HepG2 (cell line): Measurements from ENCODE around the gene DNAJC18. TPM values are rescaled to one million over a fixed set of nuclear protein-coding genes. Genes with fewer than 3 reads are reported as not detected.

Experiments
- ATAC-seq: fragments of 200-7000 bp; cut with Tn5 transposase; 3 replicates; pipeline ENCODE4 v1.9.1; 2020; ENCODE audit warnings: mild to moderate bottlenecking, moderate library complexity
- BruUV-seq: library from RNA; stranded (reverse); fragments of 400-500 nt; replicated peaks from 2 replicates; lab custom pipeline; 2021; lab: Mats Ljungman, UMichigan
- CTCF ChIA-PET: fragments of 300-600 bp; formaldehyde crosslinking; extraction: SDS; loops from one replicate; lab custom pipeline; 2021; ENCODE audit warnings: low total read pairs, inconsistent platforms, low intra/inter-chr PET ratio; lab: Yijun Ruan, JAX
- POLR2A ChIA-PET: fragments of 350-600 bp; sonication (Branson Sonifier 250); formaldehyde crosslinking; loops from one replicate; lab custom pipeline; 2020; ENCODE audit warnings: antibody characterized with exemption, inconsistent platforms; lab: Yijun Ruan, JAX
- DNase-seq: peaks from one replicate; pipeline ENCODE4 v3.0.0-alpha.2; 2015; ENCODE audit warnings: low spot score
- FAIRE-seq: peaks from 3 replicates; lab custom pipeline; 2011; peaks lifted over from hg19 to GRCh38; lab: Jason Lieb, UNC
- H2AFZ ChIP-seq: one replicate; pipeline ENCODE4 v1.6.1; 2011; ENCODE audit warnings: low read length, inconsistent platforms
- H3K27ac ChIP-seq: fragments of 300-600 bp; 3 replicates; pipeline ENCODE4 v1.8.0; 2011; ENCODE audit warnings: mixed run types, mild to moderate bottlenecking, mixed read lengths, low read length, inconsistent platforms; ENCODE audit not compliant: insufficient read depth; ENCODE audit errors: extremely low read length
- H3K27me3 ChIP-seq, 2 experiments: fragments of 200-600 bp in 1 of 2; 2 replicates in 1 of 2; 3 replicates in 1 of 2; pipeline versions ENCODE4 v1.6.0 to v1.8.0; 2011; ENCODE audit warnings: low read length in 2 of 2, mild to moderate bottlenecking in 2 of 2, moderate library complexity in 2 of 2, inconsistent platforms in 1 of 2; ENCODE audit not compliant: insufficient read depth in 2 of 2, control insufficient read depth in 1 of 2
- H3K36me3 ChIP-seq, 2 experiments: fragments of 200-600 bp in 1 of 2; replicated peaks in 1 of 2; 2 replicates in 1 of 2; 3 replicates in 1 of 2; pipeline versions ENCODE4 v1.5.1 to v1.8.0; 2011; ENCODE audit warnings: low read length in 2 of 2, inconsistent platforms in 1 of 2; ENCODE audit not compliant: insufficient read depth in 2 of 2, control insufficient read depth in 1 of 2
- H3K4me1 ChIP-seq: 2 replicates; pipeline ENCODE4 v1.5.1; 2012; ENCODE audit warnings: low read length, inconsistent platforms; ENCODE audit not compliant: insufficient read depth
- H3K4me2 ChIP-seq: 2 replicates; pipeline ENCODE4 v1.6.0; 2011; ENCODE audit warnings: low read depth, low read length, inconsistent platforms
- H3K4me3 ChIP-seq, 3 experiments: fragments of 200-600 bp in 1 of 3; sonication (generic), shearing (Covaris generic) in 1 of 3; replicated peaks in 1 of 3; 2 replicates each; pipeline ENCODE4 v1.5.1; 2011 to 2016; ENCODE audit warnings: low read length in 3 of 3, inconsistent platforms in 2 of 3, low read depth in 2 of 3, mild to moderate bottlenecking in 2 of 3, control low read depth in 1 of 3, mixed read lengths in 1 of 3; ENCODE audit not compliant: insufficient read depth in 1 of 3
- H3K79me2 ChIP-seq: one replicate; pipeline ENCODE4 v1.6.1; 2011; ENCODE audit warnings: low read length, inconsistent platforms; ENCODE audit not compliant: insufficient read depth
- H3K9ac ChIP-seq: 2 replicates; pipeline ENCODE4 v1.6.0; 2011; ENCODE audit warnings: mild to moderate bottlenecking, low read depth, low read length, inconsistent platforms; ENCODE audit not compliant: insufficient read depth
- H3K9me3 ChIP-seq: 2 replicates; pipeline ENCODE4 v1.5.1; 2012; ENCODE audit warnings: mild to moderate bottlenecking, low read length
- H4K20me1 ChIP-seq: 2 replicates; pipeline ENCODE4 v1.6.0; 2011; ENCODE audit warnings: inconsistent platforms, mild to moderate bottlenecking, low read length, moderate library complexity; ENCODE audit not compliant: insufficient read depth
- NONO ChIP-seq, 2 experiments: fragments of 450-650 bp in 1 of 2; sonication (generic) in 1 of 2; formaldehyde crosslinking in 1 of 2; IDR thresholded peaks in 1 of 2; conservative IDR thresholded peaks in 1 of 2; 2 replicates each; pipeline versions ENCODE4 v1.6.1 to v1.8.0; 2017 to 2022; ENCODE audit warnings: mild to moderate bottlenecking in 1 of 2, missing genetic modification reagents in 1 of 2, moderate library complexity in 1 of 2
- POGZ ChIP-seq: sonication (generic); formaldehyde crosslinking; IDR thresholded peaks from 2 replicates; pipeline ENCODE4 v1.4.0; 2020; ENCODE audit warnings: mild to moderate bottlenecking, missing genetic modification reagents
- THAP9 ChIP-seq: sonication (generic); formaldehyde crosslinking; IDR thresholded peaks from 2 replicates; pipeline ENCODE4; 2020; ENCODE audit warnings: missing genetic modification reagents, mild to moderate bottlenecking, borderline replicate concordance
- ZNF646 ChIP-seq: sonication (generic); formaldehyde crosslinking; IDR thresholded peaks from 2 replicates; pipeline ENCODE4 v1.9.0; 2021; ENCODE audit warnings: mild to moderate bottlenecking, missing genetic modification reagents
- WGBS: methylation state at CpG from one replicate; pipeline ENCODE4 v1.1.6; 2017; ENCODE audit warnings: low lambda C conversion rate; 5-methylcytosine and 5-hydroxymethylcytosine counted together
- in situ Hi-C: cut with HindIII; loops from 2 replicates; pipeline ENCODE4 v1.10.0; 2017; ENCODE audit warnings: low pct_unique_long_range_greater_than_20kb; ENCODE audit not compliant: extremely low pct_ligation_motif_present
- intact Hi-C: fragments of 100-400 bp; cut with micrococcal nuclease; formaldehyde crosslinking; loops from one replicate; pipeline ENCODE4 v1.10.0; 2022; ENCODE audit not compliant: unreplicated experiment
- polyA plus RNA-seq, 8 experiments: library from polyadenylated mRNA; depleted of rRNA in 3 of 8; stranded (reverse) in 7 of 8; unstranded in 1 of 8; fragments of >200 nt; fragmentation: Illumina TruSeq in 4 of 8; extraction: Trizol in 4 of 8; gene quantifications; 2 replicates each; pipeline versions ENCODE4 v1.2.1 to v1.2.3, GENCODE V29; 2011 to 2016; ENCODE audit warnings: low read depth in 4 of 8, missing spikeins in 1 of 8, mixed read lengths in 1 of 8; ENCODE audit not compliant: insufficient read depth in 1 of 8
- total RNA-seq, 5 experiments: library from RNA; depleted of rRNA; stranded (reverse); fragments of >200 nt; fragmentation: Illumina TruSeq; extraction: Trizol; gene quantifications; 2 replicates each; pipeline ENCODE4 v1.2.3, GENCODE V29; 2016; ENCODE audit warnings: low read depth in 1 of 5

DNAJC18 gene
- total and polyA plus RNA-seq, 2 of the 13 experiments (the other 11 are each of a cell fraction or from before 2014, with no cell fraction given) = 6.5 to 6.6 TPM

- Histone ChIP-seq H2AFZ (no peak overlapping the region), H3K4me2 (no peak overlapping the region), H3K79me2 (no peaks in the 10 kb centered on the region), H3K27me3 (peaks cover 3 to 16% of the 10 kb centered on the region in 2 experiments; a peak in 4 of 5 replicates), H3K9ac (no peak overlapping the region), H3K4me3 (no peak overlapping the region), H3K9me3 (no peaks in the 10 kb centered on the region), H3K4me1 (no peaks in the 10 kb centered on the region), H3K36me3 (no peaks in the 10 kb centered on the region), H4K20me1 (no peaks in the 10 kb centered on the region), H3K27ac (no peak overlapping the region)
- CTCF ChIA-PET = no interaction called here
- in situ Hi-C loops = no loop called here
- 50% methylated on average over 3 of the region's 3 CpGs for WGBS
- POLR2A ChIA-PET = no interaction called here
- DNase-seq (no peak), FAIRE-seq (no peak), ATAC-seq (no peak)
- intact Hi-C loops = no loop called here
- BruUV-seq = no TSS peak
- TF ChIP-seq NONO (IDR thresholded peaks at IDR 0.05) = 0 out of 2 replicates have a peak, but pooled peaks have one; percentile 2
- no peak for TF ChIP-seq NONO (CRISPR knock-in tag; conservative IDR thresholded peaks at IDR 0.05)
- TF ChIP-seq POGZ (CRISPR knock-in tag) = no peak
- no peak for TF ChIP-seq THAP9 (CRISPR knock-in tag)
- TF ChIP-seq ZNF646 = peak; percentile 46; the same call in 1 of the 2 replicates
Observed at GRCh38 chr5:139451878-139452660, 12.7 kb upstream of the DNAJC18 start.
